HCT116 (cell line): Measurements from ENCODE around the gene RAET1L.
"Not testable (repeated sequence)": the region's sequence is repeated elsewhere in the genome, so short reads cannot be mapped to it uniquely, and the experiment has no call there.

ENCODE experiments used
- EZH2phosphoT487 ChIP-seq: fragments of 200-600 bp; IDR thresholded peaks from 2 replicates; pipeline ENCODE4 v1.6.1; 2018; ENCODE audit warnings: antibody characterized with exemption, borderline replicate concordance
- POLR2A ChIP-seq: IDR thresholded peaks from 2 replicates; pipeline ENCODE4 v1.7.0; 2011; ENCODE audit warnings: borderline replicate concordance; ENCODE audit not compliant: insufficient read depth, insufficient read length; ENCODE audit errors: extremely low read depth

- not testable (repeated sequence) for TF ChIP-seq EZH2phosphoT487, POLR2A
Measured at GRCh38 chr6:150015281-150016001, 9.9 kb downstream of the RAET1L start.
